CD4-positive, CD25-positive, alpha-beta regulatory T cell (primary cell): ENCODE results near the gene ZNF726. TPM values are rescaled to one million over a fixed set of nuclear protein-coding genes. Genes with fewer than 3 reads are reported as not detected.

ENCODE experiments used
- ATAC-seq, 2 donors: fragments of 150-1000 bp; cut with Tn5 transposase; one replicate each; pipeline ENCODE4 v1.10.0; 2021; ENCODE audit warnings: low read depth in 2 of 2, moderate number of reproducible peaks in 2 of 2, moderate library complexity in 1 of 2
- DNase-seq, 3 donors: peaks; one replicate each; pipeline versions ENCODE4 v3.0.0 to v3.0.0-alpha.2; 2012 to 2022; ENCODE audit warnings: mixed read lengths in 1 of 3
- H3K27ac ChIP-seq: one replicate; pipeline ENCODE4 v1.7.0; 2013; ENCODE audit warnings: mild to moderate bottlenecking, low read length; ENCODE audit not compliant: insufficient read depth, poor library complexity, severe bottlenecking
- H3K27me3 ChIP-seq: one replicate; pipeline ENCODE4 v1.7.0; 2013; ENCODE audit warnings: low read length; ENCODE audit not compliant: control insufficient read depth, insufficient read depth
- H3K36me3 ChIP-seq: one replicate; pipeline ENCODE4 v1.7.0; 2013; ENCODE audit warnings: mild to moderate bottlenecking, low read length, moderate library complexity; ENCODE audit not compliant: control insufficient read depth, insufficient read depth
- H3K4me1 ChIP-seq: 2 replicates; pipeline ENCODE4 v1.7.0; 2013; ENCODE audit warnings: mild to moderate bottlenecking, low read length; ENCODE audit not compliant: insufficient read depth, control insufficient read depth, poor library complexity, severe bottlenecking
- H3K4me3 ChIP-seq: one replicate; pipeline ENCODE4 v1.7.0; 2013; ENCODE audit warnings: low read depth, mild to moderate bottlenecking, low read length, moderate library complexity
- H3K9me3 ChIP-seq, 2 experiments: 1 replicate in 1 of 2; 2 replicates in 1 of 2; pipeline ENCODE4 v1.7.0; 2013; ENCODE audit warnings: low read length in 2 of 2, mild to moderate bottlenecking in 1 of 2, moderate library complexity in 1 of 2; ENCODE audit not compliant: control insufficient read depth in 2 of 2
- H3K27ac Mint-ChIP-seq, 3 donors: one replicate each; pipeline ENCODE4 v1.8.0; 2020 to 2022; ENCODE audit warnings: mild to moderate bottlenecking in 3 of 3, mixed read lengths in 3 of 3, moderate library complexity in 2 of 3
- H3K27me3 Mint-ChIP-seq: one replicate; pipeline ENCODE4 v1.8.0; 2022; ENCODE audit warnings: mild to moderate bottlenecking, mixed read lengths
- H3K36me3 Mint-ChIP-seq: one replicate; pipeline ENCODE4 v1.8.0; 2020; ENCODE audit warnings: mixed read lengths
- H3K4me1 Mint-ChIP-seq, 4 donors: one replicate each; pipeline ENCODE4 v1.8.0; 2020 to 2022; ENCODE audit warnings: mixed read lengths in 4 of 4, mild to moderate bottlenecking in 1 of 4
- H3K4me3 Mint-ChIP-seq, 4 donors: one replicate each; pipeline ENCODE4 v1.8.0; 2020 to 2022; ENCODE audit warnings: mild to moderate bottlenecking in 4 of 4, mixed read lengths in 4 of 4, moderate library complexity in 3 of 4
- H3K9me3 Mint-ChIP-seq, 7 donors: one replicate each; pipeline ENCODE4 v1.8.0; 2020 to 2022; ENCODE audit warnings: mixed read lengths in 7 of 7, mild to moderate bottlenecking in 3 of 7, moderate library complexity in 2 of 7
- polyA plus RNA-seq, 4 donors: library from polyadenylated mRNA; unstranded; fragments of 300-500 nt; fragmentation: Illumina TruSeq; gene quantifications; one replicate each; pipeline ENCODE4 v1.2.3, GENCODE V29; 2021
- total RNA-seq: library from RNA; stranded (reverse); gene quantifications from one replicate; pipeline ENCODE4 v1.2.3, GENCODE V29; 2022

ZNF726 gene
- total and polyA plus RNA-seq, 5 donors from 2014 or later: 1.3 to 4.4 (median 2.1) TPM

GRCh38 chr19:23981863-23982262 lies 67.2 kb downstream of the ZNF726 start:
- H3K27ac Mint-ChIP-seq: peak overlapping the region in 1 of 3 donors; percentile 43

GRCh38 chr19:23983406-23983805 lies 68.7 kb downstream of the ZNF726 start:
- H3K9me3 Mint-ChIP-seq: peaks cover 0 to 7% (median 0%) of the 10 kb centered on the region in 7 donors
- no peaks in the 10 kb centered on the region for H3K36me3 Mint-ChIP-seq
- H3K27me3 Mint-ChIP-seq: no peaks in the 10 kb centered on the region
- no peak overlapping the region for H3K4me3 Mint-ChIP-seq
- ATAC-seq: no peak
- no peak overlapping the region for H3K27ac ChIP-seq
- H3K4me3 ChIP-seq: no peak overlapping the region
- H3K4me1 ChIP-seq: no peaks in the 10 kb centered on the region
- no peak overlapping the region for H3K27ac Mint-ChIP-seq
- no peak for DNase-seq
- no peaks in the 10 kb centered on the region for H3K36me3 ChIP-seq
- H3K9me3 ChIP-seq: no peaks in the 10 kb centered on the region
- H3K4me1 Mint-ChIP-seq: no peaks in the 10 kb centered on the region
- H3K27me3 ChIP-seq: no peaks in the 10 kb centered on the region

More at GRCh38 chr19:23981863-23982262, 67.2 kb downstream of the ZNF726 start:
- H3K27me3 Mint-ChIP-seq: no peaks in the 10 kb centered on the region
- H3K27me3 ChIP-seq: no peaks in the 10 kb centered on the region
- H3K27ac ChIP-seq: no peak overlapping the region
- DNase-seq (no peak), ATAC-seq (no peak)
- H3K36me3 ChIP-seq: no peaks in the 10 kb centered on the region
- H3K4me3 ChIP-seq: no peak overlapping the region
- no peaks in the 10 kb centered on the region for H3K36me3 Mint-ChIP-seq
- H3K9me3 ChIP-seq: no peaks in the 10 kb centered on the region
- no peaks in the 10 kb centered on the region for H3K4me1 Mint-ChIP-seq
- H3K9me3 Mint-ChIP-seq: peaks cover 0 to 4% (median 0%) of the 10 kb centered on the region in 7 donors
- H3K4me1 ChIP-seq: no peaks in the 10 kb centered on the region
- no peak overlapping the region for H3K4me3 Mint-ChIP-seq

Other genes starting within 250 kb of the ZNF726 start
- 22.1 TPM for gene ZNF675, start 227.7 kb upstream of the ZNF726 start, total RNA-seq
- gene ZNF675, start 227.7 kb upstream of the ZNF726 start, polyA plus RNA-seq: 10 to 100 TPM; 17.2 to 24.3 (median 20.0) TPM
- gene ZNF681, start 156.0 kb upstream of the ZNF726 start, total RNA-seq: 1.9 TPM
- gene ZNF681, start 156.0 kb upstream of the ZNF726 start, polyA plus RNA-seq: 1 to 10 TPM; 1.7 to 2.9 (median 2.2) TPM
- gene ZNF254, start 172.3 kb downstream of the ZNF726 start, total RNA-seq: 11.0 TPM
- gene ZNF254, start 172.3 kb downstream of the ZNF726 start, polyA plus RNA-seq: 1 to 10 TPM; 5.5 to 7.1 (median 6.5) TPM